GM18873 (cell line): Measurements from ENCODE around the gene RNF223.

Source experiments
- ATAC-seq: cut with Tn5 transposase; IDR thresholded peaks from one replicate; pipeline ENCODE4 v1.9.1; 2021; ENCODE audit warnings: mild to moderate bottlenecking, moderate library complexity, moderate number of reproducible peaks; ENCODE audit not compliant: unreplicated experiment, low FRiP score

Gene RNF223

GRCh38 chr1:1048765-1049164 lies 25.3 kb downstream of the RNF223 start:
- ATAC-seq, result no peak

GRCh38 chr1:1047963-1048362 lies 26.1 kb downstream of the RNF223 start:
- ATAC-seq, result no peak

GRCh38 chr1:1047407-1047806 lies 26.7 kb downstream of the RNF223 start:
- no peak for ATAC-seq

GRCh38 chr1:1046767-1047166 lies 27.3 kb downstream of the RNF223 start:
- no peak for ATAC-seq

- no peak for ATAC-seq
These were observed 27.9 kb downstream of the RNF223 start for GRCh38 chr1:1046243-1046642.

GRCh38 chr1:1045129-1045528 lies 29.0 kb downstream of the RNF223 start:
- no peak for ATAC-seq

GRCh38 chr1:1044455-1045078 lies 29.5 kb downstream of the RNF223 start:
- ATAC-seq, result no peak

GRCh38 chr1:1043921-1044320 lies 30.2 kb downstream of the RNF223 start:
- ATAC-seq, result no peak

- no peak for ATAC-seq
These were observed 30.7 kb downstream of the RNF223 start for GRCh38 chr1:1043411-1043810.

GRCh38 chr1:1042835-1043234 lies 31.3 kb downstream of the RNF223 start:
- ATAC-seq, result no peak

- no peak for ATAC-seq
These were observed 32.2 kb downstream of the RNF223 start for GRCh38 chr1:1041873-1042272.

- ATAC-seq, result no peak
These were observed 33.0 kb downstream of the RNF223 start for GRCh38 chr1:1041092-1041523.

GRCh38 chr1:1040004-1040991 lies 33.8 kb downstream of the RNF223 start:
- ATAC-seq, result no peak

GRCh38 chr1:1039145-1039910 lies 34.8 kb downstream of the RNF223 start:
- no peak for ATAC-seq

GRCh38 chr1:1038694-1039093 lies 35.4 kb downstream of the RNF223 start:
- ATAC-seq, result no peak

- ATAC-seq, result no peak
These were observed 36.5 kb downstream of the RNF223 start for GRCh38 chr1:1037366-1038327.

- no peak for ATAC-seq
These were observed 38.7 kb downstream of the RNF223 start for GRCh38 chr1:1035291-1035943.

- no peak for ATAC-seq
These were observed 39.7 kb downstream of the RNF223 start for GRCh38 chr1:1034439-1034781.

- no peak for ATAC-seq
These were observed 40.2 kb downstream of the RNF223 start for GRCh38 chr1:1033731-1034438.
